WTC11 (cell line): ENCODE measurements around the gene REPS2. TPM values are rescaled to one million over a fixed set of nuclear protein-coding genes. Genes with fewer than 3 reads are reported as not detected.

Experiments
- ATAC-seq: fragments of 200-7000 bp; cut with Tn5 transposase; 2 replicates; pipeline ENCODE4 v1.10.0; 2021; ENCODE audit warnings: mild to moderate bottlenecking, moderate library complexity
- CTCF ChIA-PET: fragments of 300-600 bp; sonication (Branson Sonifier 250); formaldehyde crosslinking; loops from one replicate; lab custom pipeline; 2021; ENCODE audit warnings: antibody characterized with exemption; lab: Charles Lee
- POLR2A ChIA-PET: fragments of 350-600 bp; sonication (Branson Sonifier 250); formaldehyde crosslinking; loops from one replicate; lab custom pipeline; 2021; ENCODE audit warnings: antibody characterized with exemption; lab: Charles Lee
- DNase-seq: peaks from one replicate; pipeline ENCODE4 v3.0.0; 2021; ENCODE audit warnings: low spot score
- H3K27ac Mint-ChIP-seq: 2 replicates; pipeline ENCODE4 v1.8.0; 2021; ENCODE audit warnings: mixed read lengths
- H3K27me3 Mint-ChIP-seq: 2 replicates; pipeline ENCODE4 v1.8.0; 2021; ENCODE audit warnings: low read depth, mild to moderate bottlenecking, moderate library complexity, mixed read lengths
- H3K36me3 Mint-ChIP-seq: 2 replicates; pipeline ENCODE4 v1.8.0; 2021; ENCODE audit warnings: mixed read lengths
- H3K4me1 Mint-ChIP-seq: 2 replicates; pipeline ENCODE4 v1.8.0; 2022; ENCODE audit warnings: mixed read lengths
- H3K4me3 Mint-ChIP-seq: 2 replicates; pipeline ENCODE4 v1.8.0; 2021; ENCODE audit warnings: mild to moderate bottlenecking, moderate library complexity, mixed read lengths
- H3K9me3 Mint-ChIP-seq: 2 replicates; pipeline ENCODE4 v1.8.0; 2021; ENCODE audit warnings: mixed read lengths
- AR ChIP-seq: fragments of 250-450 bp; sonication (Bioruptor Pico); IDR thresholded peaks from 2 replicates; pipeline ENCODE4 v1.9.0; 2021; ENCODE audit warnings: mild to moderate bottlenecking
- ARID4B ChIP-seq: sonication (generic); formaldehyde crosslinking; IDR thresholded peaks from 2 replicates; pipeline ENCODE4 v1.8.0; 2023; ENCODE audit warnings: missing genetic modification reagents, mild to moderate bottlenecking, borderline replicate concordance
- E2F5 ChIP-seq: sonication (generic); formaldehyde crosslinking; IDR thresholded peaks from 2 replicates; pipeline ENCODE4 v1.8.1; 2022; ENCODE audit warnings: mild to moderate bottlenecking, moderate library complexity, missing genetic modification reagents
- ELF4 ChIP-seq: sonication (generic); formaldehyde crosslinking; IDR thresholded peaks from 2 replicates; pipeline ENCODE4 v1.8.1; 2022; ENCODE audit warnings: low read depth, mild to moderate bottlenecking, moderate library complexity, missing genetic modification reagents
- GTF2I ChIP-seq: fragments of 250-450 bp; sonication (Bioruptor Pico); conservative IDR thresholded peaks from 2 replicates; pipeline ENCODE4 v1.4.0; 2021; ENCODE audit warnings: mild to moderate bottlenecking
- IRF1 ChIP-seq: sonication (generic); formaldehyde crosslinking; IDR thresholded peaks from 2 replicates; pipeline ENCODE4 v1.8.0; 2023; ENCODE audit warnings: missing genetic modification reagents
- IRF2 ChIP-seq: sonication (generic); formaldehyde crosslinking; IDR thresholded peaks from 2 replicates; pipeline ENCODE4 v1.8.0; 2022; ENCODE audit warnings: low read depth, missing genetic modification reagents, borderline replicate concordance
- NFE2L1 ChIP-seq: sonication (generic); formaldehyde crosslinking; IDR thresholded peaks from 2 replicates; pipeline ENCODE4 v1.8.1; 2023; ENCODE audit warnings: missing genetic modification reagents
- OVOL2 ChIP-seq: fragments of 250-450 bp; sonication (Bioruptor Pico); IDR thresholded peaks from 2 replicates; pipeline ENCODE4 v1.9.0; 2021; ENCODE audit warnings: mild to moderate bottlenecking, borderline replicate concordance
- PREB ChIP-seq: sonication (generic); formaldehyde crosslinking; IDR thresholded peaks from 2 replicates; pipeline ENCODE4 v1.8.1; 2022; ENCODE audit warnings: mild to moderate bottlenecking, missing genetic modification reagents, moderate library complexity, borderline replicate concordance
- RELA ChIP-seq: sonication (generic); formaldehyde crosslinking; IDR thresholded peaks from 2 replicates; pipeline ENCODE4 v1.8.1; 2022; ENCODE audit warnings: missing genetic modification reagents, mild to moderate bottlenecking, borderline replicate concordance
- SMAD3 ChIP-seq: sonication (generic); formaldehyde crosslinking; IDR thresholded peaks from 2 replicates; pipeline ENCODE4 v1.8.0; 2022; ENCODE audit warnings: missing genetic modification reagents, mild to moderate bottlenecking, borderline replicate concordance
- STAT6 ChIP-seq: sonication (generic); formaldehyde crosslinking; conservative IDR thresholded peaks from 2 replicates; pipeline ENCODE4 v1.8.1; 2023; ENCODE audit warnings: mild to moderate bottlenecking, low read depth, missing genetic modification reagents, moderate library complexity
- TEAD1 ChIP-seq: sonication (generic); formaldehyde crosslinking; IDR thresholded peaks from 2 replicates; pipeline ENCODE4 v1.8.0; 2022; ENCODE audit warnings: mild to moderate bottlenecking, missing genetic modification reagents
- USF2 ChIP-seq: sonication (generic); formaldehyde crosslinking; IDR thresholded peaks from 2 replicates; pipeline ENCODE4 v1.8.1; 2023; ENCODE audit warnings: mild to moderate bottlenecking, missing genetic modification reagents, moderate library complexity
- ZNF232 ChIP-seq: sonication (generic); formaldehyde crosslinking; IDR thresholded peaks from 2 replicates; pipeline ENCODE4 v1.8.0; 2022; ENCODE audit warnings: mild to moderate bottlenecking, missing genetic modification reagents
- ZSCAN18 ChIP-seq: fragments of 250-450 bp; sonication (Bioruptor Pico); IDR thresholded peaks from 2 replicates; pipeline ENCODE4 v2.1.2; 2022; ENCODE audit warnings: mild to moderate bottlenecking, moderate library complexity
- total RNA-seq: library from RNA; stranded (reverse); gene quantifications from 3 replicates; pipeline ENCODE4 v1.2.3, GENCODE V29; 2021

Gene REPS2
- total RNA-seq, 1 experiment from 2014 or later: 2.2 TPM

GRCh38 chrX:17095161-17095560 lies 148.7 kb downstream of the REPS2 start (continued):
- TF ChIP-seq TEAD1 (CRISPR knock-in tag) (no peak), IRF2 (CRISPR knock-in tag) (no peak)

- TF ChIP-seq STAT6 (no peak), ELF4 (CRISPR knock-in tag) (no peak), USF2 (no peak), E2F5 (CRISPR knock-in tag) (no peak), PREB (no peak), AR (CRISPR knock-in tag) (no peak), SMAD3 (no peak), ZSCAN18 (no peak), NFE2L1 (CRISPR knock-in tag) (no peak), OVOL2 (no peak), GTF2I (CRISPR knock-in tag) (no peak), IRF1 (CRISPR knock-in tag) (no peak), ARID4B (CRISPR knock-in tag) (no peak), ZNF232 (CRISPR knock-in tag) (no peak), RELA (no peak)
- H3K4me1 Mint-ChIP-seq: peaks cover 3% of the 10 kb centered on the region; the same call in 1 of the 2 replicates
- ATAC-seq (no peak), DNase-seq (no peak)
- ChIA-PET POLR2A (no interaction called here), CTCF (no interaction called here)
- peaks cover 11% of the 10 kb centered on the region for H3K9me3 Mint-ChIP-seq
- no peaks in the 10 kb centered on the region; the same call in 1 of the 2 replicates for H3K27me3 Mint-ChIP-seq
- H3K27ac Mint-ChIP-seq: no peak overlapping the region
- H3K36me3 Mint-ChIP-seq: peaks cover 7% of the 10 kb centered on the region
- H3K4me3 Mint-ChIP-seq: no peak overlapping the region
These were observed 152.2 kb downstream of the REPS2 start for GRCh38 chrX:17098516-17099247.
